Activated T-cell treated with anti-CD3 and anti-CD28 coated beads for 1 hour (primary cell): ENCODE data around the gene THEMIS2.
"Not testable (repeated sequence)": the region's sequence is repeated elsewhere in the genome, so short reads cannot be mapped to it uniquely, and the experiment has no call there.

Experiments used
- DNase-seq: peaks from one replicate; pipeline ENCODE4 v3.0.0-alpha.2; 2020; ENCODE audit warnings: low read depth

THEMIS2 gene

DNA sequence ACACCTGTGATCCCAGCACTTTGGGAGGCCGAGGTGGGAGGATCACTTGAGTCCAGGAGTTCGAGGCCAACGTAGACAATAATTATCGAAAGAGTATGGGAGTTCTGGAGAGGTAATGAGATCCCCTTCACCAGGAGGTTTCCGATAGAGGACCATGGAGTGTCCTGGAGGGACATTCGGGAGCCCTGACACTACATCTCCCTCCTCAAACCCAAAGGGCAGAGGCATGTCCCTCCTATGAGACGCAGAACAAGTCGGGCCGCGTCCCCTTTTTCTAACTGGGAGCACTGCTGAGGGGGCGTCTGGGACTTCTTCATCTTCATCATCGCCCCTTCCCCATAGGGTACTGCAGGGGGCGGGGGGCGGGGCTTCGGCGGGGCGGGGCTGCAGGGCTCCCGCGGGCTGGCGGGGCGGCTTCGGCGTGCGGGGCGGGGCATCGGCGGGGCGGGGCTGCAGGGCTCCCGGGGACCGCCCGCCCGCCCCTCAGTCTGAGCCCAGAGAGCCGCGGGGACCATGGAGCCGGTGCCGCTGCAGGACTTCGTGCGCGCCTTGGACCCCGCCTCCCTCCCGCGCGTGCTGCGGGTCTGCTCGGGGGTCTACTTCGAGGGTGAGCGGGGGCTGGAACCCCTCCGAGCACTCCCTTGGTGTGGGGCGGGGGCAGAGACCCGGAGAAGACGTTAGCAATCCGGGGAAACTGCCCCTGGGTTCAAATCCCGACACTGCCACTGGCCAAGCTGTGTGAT, at the start of gene THEMIS2:
Gene THEMIS2, plus strand, starts transcription at position 486 of the 743 bp plus-strand sequence. Its CDS starts 28 bp downstream, at position 514.
- DNase-seq, result peak; percentile 75

- no peak for DNase-seq
Measured at GRCh38 chr1:27823784-27824183, 48.6 kb upstream of the THEMIS2 start.

GRCh38 chr1:27824411-27824810, 47.9 kb upstream of the THEMIS2 start:
- no peak for DNase-seq

- DNase-seq, result not testable (repeated sequence)
Measured at GRCh38 chr1:27829339-27829960, 42.9 kb upstream of the THEMIS2 start.

- DNase-seq, result peak; percentile 83
Measured at GRCh38 chr1:27830621-27831440, 41.5 kb upstream of the THEMIS2 start, which contains the start of gene PPP1R8. PPP1R8 (plus strand) TSS chr1:27830782; CDS start chr1:27830836, 54 bp downstream.

DNA sequence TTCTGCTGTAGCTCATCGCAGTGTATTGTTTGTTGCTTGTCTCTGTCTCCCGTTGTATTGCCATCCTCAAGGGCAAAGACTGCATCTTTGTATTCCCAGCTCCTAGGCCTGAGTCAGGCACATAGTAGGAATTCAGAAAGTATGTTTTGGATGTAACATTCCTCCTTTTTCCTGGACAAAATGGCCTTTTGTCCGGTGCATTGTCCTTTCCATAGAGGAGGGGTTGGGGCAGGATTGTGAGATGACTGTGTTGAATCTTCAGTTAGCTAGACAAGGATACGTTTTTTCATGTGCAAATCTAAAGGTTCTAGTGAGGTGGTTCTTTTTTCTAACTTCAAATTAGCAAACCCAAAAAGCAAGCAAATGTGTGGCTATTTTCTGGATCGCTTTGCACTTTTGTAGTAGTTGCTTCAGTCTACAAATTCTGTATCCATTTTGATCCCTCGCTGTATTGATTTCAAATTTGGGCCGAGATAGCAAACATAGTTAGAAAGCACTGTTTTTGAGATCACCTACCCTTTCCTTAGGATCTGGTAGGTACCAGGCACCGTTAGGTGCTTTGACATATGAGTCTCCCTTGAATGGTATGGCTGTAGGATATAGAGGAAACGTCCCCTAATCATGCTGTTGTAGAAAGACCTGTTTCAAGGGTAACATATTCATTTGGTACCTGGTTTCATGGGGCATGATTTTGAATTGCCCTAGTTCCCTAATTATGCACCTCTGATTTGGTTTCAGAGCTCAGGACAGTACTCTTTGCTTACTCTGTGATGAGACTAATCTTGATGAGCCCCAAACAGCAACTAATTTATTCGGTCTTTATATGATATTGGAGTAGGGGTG, 40.6 kb upstream of the THEMIS2 start:
- no peak for DNase-seq

DNA sequence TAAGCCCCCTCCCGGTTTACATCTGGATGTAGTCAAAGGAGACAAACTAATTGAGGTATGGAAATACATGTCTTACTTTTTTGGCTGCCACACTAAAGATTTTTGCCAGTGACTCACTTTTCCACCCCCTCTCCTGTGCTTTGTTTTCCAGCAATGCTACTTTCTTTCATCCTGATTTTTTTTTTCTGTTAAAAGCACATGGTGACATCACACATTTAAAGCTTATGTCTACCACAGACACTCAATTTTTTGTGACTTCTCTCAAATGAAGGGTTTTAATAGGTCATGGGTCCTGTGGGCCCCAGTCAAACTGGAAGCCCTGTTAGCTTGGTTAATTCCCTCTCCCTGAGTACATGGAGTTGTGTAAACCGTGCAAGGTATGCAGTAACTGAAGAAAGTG, 39.6 kb upstream of the THEMIS2 start:
- DNase-seq, result no peak

DNA sequence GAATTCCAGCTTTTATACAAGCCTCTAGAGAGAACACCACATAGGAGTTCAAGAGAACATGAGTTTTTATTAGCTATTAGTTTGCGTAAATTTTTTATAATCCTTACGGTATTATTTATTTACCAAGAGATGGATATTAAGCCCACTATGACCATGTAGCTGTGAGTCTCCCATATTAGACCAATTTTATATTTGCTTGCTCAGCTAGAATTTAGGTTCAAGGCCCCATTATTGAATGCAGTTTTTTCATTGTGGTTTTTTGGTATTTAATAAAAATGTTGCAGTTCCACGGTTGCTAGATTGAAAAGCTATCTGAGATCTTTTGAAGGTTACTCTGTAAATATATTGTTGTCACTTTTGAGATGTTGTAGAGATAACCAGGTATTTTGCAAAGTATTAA, 38.9 kb upstream of the THEMIS2 start:
- DNase-seq, result no peak

DNA sequence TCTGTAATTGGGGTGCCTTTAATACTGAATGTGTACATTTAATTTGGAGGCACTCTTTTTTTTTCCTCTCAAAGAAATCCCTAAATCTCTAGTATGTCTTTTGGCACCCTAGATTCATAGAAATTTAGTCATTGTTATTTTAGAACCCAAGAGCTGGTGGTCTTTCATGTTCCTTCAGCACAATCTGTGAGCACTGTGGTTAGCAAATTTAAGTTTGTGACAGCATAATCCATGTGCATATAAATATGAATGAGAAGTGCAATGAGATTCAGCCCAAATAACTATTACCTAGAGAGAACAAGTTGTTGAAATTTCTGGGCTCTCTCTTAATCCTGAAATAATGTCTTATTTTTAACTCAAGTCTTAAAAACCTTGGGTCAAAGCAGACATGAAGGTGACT, 37.3 kb upstream of the THEMIS2 start:
- DNase-seq, result no peak

DNA sequence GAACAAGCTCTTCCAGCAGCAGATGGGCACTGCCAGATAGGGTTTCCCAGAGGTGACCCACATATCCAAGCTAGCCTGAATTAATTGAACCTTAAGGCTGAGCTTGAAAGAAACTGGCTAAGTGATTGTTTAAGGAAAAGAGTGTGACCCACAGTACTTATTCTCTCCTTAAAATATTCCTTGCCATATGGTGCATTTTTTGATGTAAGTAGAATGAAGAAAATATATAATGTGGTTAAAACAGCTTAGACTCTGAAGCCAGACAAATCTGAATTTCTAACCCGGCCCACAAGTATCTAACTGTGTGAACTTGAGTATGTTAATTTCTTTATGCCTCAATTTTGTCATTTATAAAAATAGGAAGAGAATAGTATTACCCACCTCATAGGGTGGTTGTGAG, 36.8 kb upstream of the THEMIS2 start:
- DNase-seq, result no peak

DNA sequence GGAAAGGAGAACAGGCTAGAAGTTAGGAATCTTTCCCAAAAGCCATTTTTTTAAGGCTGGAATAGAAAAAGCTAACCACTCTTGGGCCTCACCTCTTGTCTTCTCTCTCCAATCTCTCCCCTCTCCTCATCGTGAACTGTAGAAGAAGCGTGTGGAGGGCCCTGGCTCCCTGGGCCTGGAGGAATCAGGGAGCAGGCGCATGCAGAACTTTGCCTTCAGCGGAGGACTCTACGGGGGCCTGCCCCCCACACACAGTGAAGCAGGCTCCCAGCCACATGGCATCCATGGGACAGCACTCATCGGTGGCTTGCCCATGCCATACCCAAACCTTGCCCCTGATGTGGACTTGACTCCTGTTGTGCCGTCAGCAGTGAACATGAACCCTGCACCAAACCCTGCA, 22.4 kb upstream of the THEMIS2 start:
- no peak for DNase-seq

GRCh38 chr1:27855085-27855484, 17.3 kb upstream of the THEMIS2 start:
- DNase-seq, result no peak

DNA sequence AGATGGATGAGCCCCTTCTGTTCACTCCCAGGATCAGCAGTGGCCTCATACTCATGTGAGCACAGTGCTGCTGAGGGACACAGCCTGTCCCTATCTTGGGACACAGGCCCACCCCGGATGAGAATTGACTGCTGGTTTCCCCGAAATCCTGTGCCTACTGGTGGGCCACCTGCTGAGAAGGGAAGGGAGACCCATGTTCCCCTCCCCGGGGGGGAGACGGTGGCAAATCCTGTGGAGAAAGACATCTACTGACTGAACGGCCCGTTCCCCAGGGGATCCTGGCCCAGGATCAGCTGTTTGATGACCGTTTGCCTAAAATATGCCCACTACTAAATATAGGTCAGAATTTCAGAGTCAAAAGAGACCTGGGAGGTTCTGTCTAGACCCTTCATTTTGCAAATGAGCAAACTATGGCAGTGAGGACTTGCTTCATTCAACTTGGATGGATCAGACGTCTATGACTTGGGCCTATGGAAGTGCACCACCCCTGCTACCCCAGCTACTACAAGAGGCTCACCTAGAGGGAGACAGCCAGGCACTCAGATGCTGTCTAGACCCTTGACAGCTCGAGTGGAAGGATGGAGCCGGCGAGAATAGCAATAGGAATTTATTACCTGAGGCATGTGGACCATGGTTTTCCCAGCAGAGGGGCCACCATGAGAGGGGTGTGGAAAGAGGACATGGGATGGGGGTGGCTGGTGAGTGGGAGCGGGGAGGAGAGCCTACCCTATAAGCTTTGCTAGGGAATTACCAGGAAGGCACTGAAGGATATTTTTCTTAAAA, 15.6 kb upstream of the THEMIS2 start:
- DNase-seq, result no peak

- DNase-seq, result not testable (repeated sequence)
Measured at GRCh38 chr1:27857552-27857951, 14.8 kb upstream of the THEMIS2 start.

DNA sequence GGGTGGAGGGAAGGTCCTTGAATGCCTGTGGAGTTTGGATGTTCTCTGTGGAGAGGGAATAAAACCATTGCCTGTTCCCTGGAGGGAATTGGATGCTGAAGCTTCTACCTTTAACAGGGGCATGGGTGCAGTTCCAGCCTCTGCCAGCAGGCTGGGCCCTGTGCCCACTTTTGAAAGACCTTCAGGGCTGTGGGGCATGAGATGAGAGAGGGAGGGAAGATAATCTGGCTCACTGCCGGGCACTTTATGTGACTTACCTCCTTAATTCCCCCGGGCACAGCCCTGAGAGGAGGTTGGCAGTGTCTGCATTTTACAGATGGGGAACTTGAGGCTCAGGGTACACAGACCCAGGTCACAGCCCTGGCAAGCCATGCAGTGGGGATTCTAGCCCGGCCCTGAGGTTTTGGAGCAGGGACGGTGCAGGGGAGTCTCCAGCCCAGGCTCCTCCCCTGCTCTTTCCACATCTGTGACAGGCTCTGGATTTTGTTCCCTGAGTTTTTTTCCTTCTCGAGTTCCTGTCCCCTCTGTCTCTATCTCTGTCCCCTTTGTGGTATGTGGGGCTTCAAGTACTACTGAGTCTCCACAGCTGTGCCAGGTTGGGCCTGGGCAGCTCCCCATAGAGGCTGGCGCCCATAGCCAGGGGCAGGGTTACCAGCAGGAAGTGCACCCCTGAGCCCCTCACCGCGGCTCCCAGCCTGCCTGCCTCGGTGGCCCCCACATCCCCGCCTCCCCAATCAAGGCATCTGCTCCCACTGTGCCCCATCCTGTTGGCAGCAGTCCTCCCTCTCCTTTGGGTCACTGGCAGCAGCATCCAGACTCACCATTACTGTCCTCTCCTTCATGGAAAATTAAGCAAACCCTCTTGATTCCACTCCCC, 14.0 kb upstream of the THEMIS2 start:
- peak; percentile 85 for DNase-seq

DNA sequence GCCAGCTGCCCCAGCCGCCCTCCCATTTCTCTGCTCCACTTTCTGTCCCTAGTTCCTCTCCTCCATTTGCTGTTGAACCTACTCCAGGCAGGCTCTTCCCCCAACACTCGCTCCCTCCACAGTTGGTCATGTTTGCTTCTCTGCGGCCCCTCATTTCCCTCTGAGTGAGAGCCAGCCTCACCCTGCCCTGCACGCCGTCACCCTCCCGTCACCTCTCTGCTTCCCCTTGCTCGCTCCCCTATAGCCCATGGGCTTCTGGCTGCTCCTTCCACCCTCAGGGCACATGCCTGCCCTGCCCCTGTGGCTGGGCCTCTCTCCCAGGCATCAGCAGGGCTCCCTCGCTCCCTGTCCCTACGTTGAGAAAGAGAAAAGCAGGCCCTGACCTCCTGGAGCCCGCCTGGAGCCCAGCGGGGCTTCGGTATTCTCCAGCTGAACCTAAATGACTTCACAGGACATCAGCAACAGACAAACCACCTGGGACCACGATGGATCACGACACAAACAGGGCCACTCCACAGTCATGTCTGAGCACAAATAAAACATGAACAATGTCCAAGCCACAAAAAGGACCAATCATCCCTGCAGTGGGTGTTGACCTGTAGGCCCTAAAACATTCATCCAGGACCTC, 13.3 kb upstream of the THEMIS2 start:
- DNase-seq, result no peak

- no peak for DNase-seq
Measured at GRCh38 chr1:27861436-27861835, 10.9 kb upstream of the THEMIS2 start.

GRCh38 chr1:27862004-27862403, 10.3 kb upstream of the THEMIS2 start:
- DNase-seq, result no peak
